ENCODE data around the gene TNRC18.
"Not testable (repeated sequence)": the region's sequence is repeated elsewhere in the genome, so short reads cannot be mapped to it uniquely, and the experiment has no call there.

Gene TNRC18

DNA sequence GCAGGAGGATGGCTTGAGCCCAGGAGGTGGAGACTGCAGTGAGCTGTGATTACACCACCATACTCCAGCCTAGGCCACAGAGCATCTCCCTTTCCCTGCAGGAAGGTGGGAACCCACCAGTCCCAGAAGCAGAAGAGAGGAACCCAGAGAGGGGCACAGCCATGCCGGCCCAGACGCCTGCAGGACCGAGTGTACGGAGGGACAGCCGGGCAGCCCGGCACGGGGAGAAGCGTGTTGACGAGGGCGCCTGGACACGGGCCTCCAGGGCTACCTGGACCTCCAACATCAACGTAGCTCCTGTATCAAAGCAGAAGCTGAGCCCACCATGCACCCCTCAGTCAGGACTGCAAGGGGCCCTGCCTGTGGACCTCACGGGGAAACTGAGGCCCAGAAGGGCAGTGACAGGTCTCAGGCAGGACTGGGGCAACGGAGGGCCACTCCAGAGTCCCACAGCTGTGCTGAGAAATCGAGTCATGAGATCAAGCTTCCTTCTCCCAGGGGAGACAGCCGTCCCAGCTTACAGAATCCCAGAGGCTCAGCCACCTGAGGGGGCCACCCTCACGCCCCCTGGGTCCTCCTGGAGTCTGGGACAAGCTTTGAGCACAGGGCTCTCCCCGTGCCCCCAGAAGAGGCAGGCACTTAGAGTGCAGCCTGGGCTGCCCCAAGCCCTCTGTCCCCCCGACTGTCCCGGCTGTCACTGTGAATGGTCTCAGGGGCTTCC lies 43.1 kb downstream of the TNRC18 start:
- H3K9ac ChIP-seq (ENCODE audit: low read length): no peak overlapping the region
- H3K4me1 ChIP-seq (ENCODE audit: control insufficient read depth, insufficient read depth, low read length): peaks cover 17% of the 10 kb centered on the region
- H3K4me3 ChIP-seq (ENCODE audit: low read length): no peak overlapping the region
- H3K27me3 ChIP-seq (replicated peaks; ENCODE audit: control insufficient read depth, insufficient read depth, low read length): no peaks in the 10 kb centered on the region
- H3K9me3 ChIP-seq (ENCODE audit: control insufficient read depth, low read length): no peaks in the 10 kb centered on the region
- DNase-seq (ENCODE audit: low read depth): no peak
- peaks cover 18% of the 10 kb centered on the region for H3K36me3 ChIP-seq (ENCODE audit: control insufficient read depth, insufficient read depth, low read length, severe bottlenecking)

DNA sequence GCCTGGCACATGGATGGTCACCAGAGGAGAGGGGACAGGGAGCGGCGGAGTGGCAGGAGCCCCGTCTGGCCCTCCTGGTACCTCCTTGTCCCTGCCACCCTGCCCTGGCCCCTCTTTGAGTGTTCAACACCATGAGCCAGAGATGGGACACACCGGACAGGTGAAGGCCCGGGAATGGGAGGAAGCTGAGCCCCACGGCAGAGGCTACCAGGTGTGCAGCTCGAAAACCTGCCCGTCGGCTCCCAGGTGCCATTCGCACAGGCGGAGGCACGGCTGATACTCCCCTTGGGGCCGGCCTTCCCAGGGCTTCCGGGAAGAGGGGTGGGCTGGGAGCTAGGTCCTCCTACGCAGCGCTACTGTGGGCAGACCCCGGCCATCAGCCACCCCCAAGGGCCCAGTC lies 44.1 kb downstream of the TNRC18 start:
- Histone ChIP-seq H3K9me3 (ENCODE audit: control insufficient read depth, low read length) (no peaks in the 10 kb centered on the region), H3K4me1 (ENCODE audit: control insufficient read depth, insufficient read depth, low read length) (peaks cover 17% of the 10 kb centered on the region), H3K9ac (ENCODE audit: low read length) (no peak overlapping the region), H3K27me3 (replicated peaks; ENCODE audit: control insufficient read depth, insufficient read depth, low read length) (no peaks in the 10 kb centered on the region), H3K4me3 (ENCODE audit: low read length) (no peak overlapping the region), H3K36me3 (ENCODE audit: control insufficient read depth, insufficient read depth, low read length, severe bottlenecking) (peaks cover 22% of the 10 kb centered on the region)
- no peak for DNase-seq (ENCODE audit: low read depth)

- no peaks in the 10 kb centered on the region for H3K27me3 ChIP-seq (replicated peaks; ENCODE audit: control insufficient read depth, insufficient read depth, low read length)
- DNase-seq (ENCODE audit: low read depth): no peak
- peaks cover 5% of the 10 kb centered on the region for H3K4me1 ChIP-seq (ENCODE audit: control insufficient read depth, insufficient read depth, low read length)
- H3K9me3 ChIP-seq (ENCODE audit: control insufficient read depth, low read length): no peaks in the 10 kb centered on the region
- peaks cover 34% of the 10 kb centered on the region for H3K36me3 ChIP-seq (ENCODE audit: control insufficient read depth, insufficient read depth, low read length, severe bottlenecking)
- no peak overlapping the region for H3K4me3 ChIP-seq (ENCODE audit: low read length)
- H3K9ac ChIP-seq (ENCODE audit: low read length): no peak overlapping the region
Observed at GRCh38 chr7:5377816-5378215, 45.8 kb downstream of the TNRC18 start.

DNA sequence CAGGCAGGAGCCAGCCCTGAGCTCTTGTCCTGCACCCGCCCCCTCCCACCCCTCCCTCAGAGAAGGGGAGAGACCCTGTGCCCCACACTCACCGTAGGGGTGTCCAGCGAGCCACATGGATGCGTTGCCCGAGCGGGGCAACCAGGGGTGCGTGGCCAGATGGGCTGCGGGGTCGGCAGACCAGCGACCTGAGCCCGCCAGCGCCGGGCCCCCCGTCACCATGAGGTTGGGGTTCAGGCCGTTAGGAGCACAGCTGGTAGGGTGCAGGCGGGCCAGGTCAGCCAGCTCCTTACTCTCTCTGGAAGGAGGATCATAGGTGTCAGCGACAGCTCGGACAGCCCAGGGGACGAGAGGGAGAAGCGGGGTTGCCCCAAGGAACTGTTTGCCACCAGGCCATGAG lies 46.4 kb downstream of the TNRC18 start:
- Histone ChIP-seq H3K27me3 (replicated peaks; ENCODE audit: control insufficient read depth, insufficient read depth, low read length) (no peaks in the 10 kb centered on the region), H3K4me1 (ENCODE audit: control insufficient read depth, insufficient read depth, low read length) (peaks cover 4% of the 10 kb centered on the region), H3K9ac (ENCODE audit: low read length) (no peak overlapping the region), H3K36me3 (ENCODE audit: control insufficient read depth, insufficient read depth, low read length, severe bottlenecking) (peaks cover 38% of the 10 kb centered on the region), H3K9me3 (ENCODE audit: control insufficient read depth, low read length) (no peaks in the 10 kb centered on the region), H3K4me3 (ENCODE audit: low read length) (no peak overlapping the region)
- DNase-seq (ENCODE audit: low read depth): no peak

GRCh38 chr7:5375925-5376324 lies 47.7 kb downstream of the TNRC18 start:
- Histone ChIP-seq H3K9ac (ENCODE audit: low read length) (no peak overlapping the region), H3K9me3 (ENCODE audit: control insufficient read depth, low read length) (no peaks in the 10 kb centered on the region), H3K27me3 (replicated peaks; ENCODE audit: control insufficient read depth, insufficient read depth, low read length) (no peaks in the 10 kb centered on the region), H3K4me3 (ENCODE audit: low read length) (no peak overlapping the region), H3K4me1 (ENCODE audit: control insufficient read depth, insufficient read depth, low read length) (no peaks in the 10 kb centered on the region), H3K36me3 (ENCODE audit: control insufficient read depth, insufficient read depth, low read length, severe bottlenecking) (peaks cover 48% of the 10 kb centered on the region)
- no peak for DNase-seq (ENCODE audit: low read depth)

GRCh38 chr7:5374464-5374863 lies 49.2 kb downstream of the TNRC18 start:
- H3K9ac ChIP-seq (ENCODE audit: low read length): no peak overlapping the region
- H3K4me3 ChIP-seq (ENCODE audit: low read length): no peak overlapping the region
- H3K4me1 ChIP-seq (ENCODE audit: control insufficient read depth, insufficient read depth, low read length): no peaks in the 10 kb centered on the region
- no peak for DNase-seq (ENCODE audit: low read depth)
- peaks cover 59% of the 10 kb centered on the region for H3K36me3 ChIP-seq (ENCODE audit: control insufficient read depth, insufficient read depth, low read length, severe bottlenecking)
- no peaks in the 10 kb centered on the region for H3K9me3 ChIP-seq (ENCODE audit: control insufficient read depth, low read length)
- no peaks in the 10 kb centered on the region for H3K27me3 ChIP-seq (replicated peaks; ENCODE audit: control insufficient read depth, insufficient read depth, low read length)

DNA sequence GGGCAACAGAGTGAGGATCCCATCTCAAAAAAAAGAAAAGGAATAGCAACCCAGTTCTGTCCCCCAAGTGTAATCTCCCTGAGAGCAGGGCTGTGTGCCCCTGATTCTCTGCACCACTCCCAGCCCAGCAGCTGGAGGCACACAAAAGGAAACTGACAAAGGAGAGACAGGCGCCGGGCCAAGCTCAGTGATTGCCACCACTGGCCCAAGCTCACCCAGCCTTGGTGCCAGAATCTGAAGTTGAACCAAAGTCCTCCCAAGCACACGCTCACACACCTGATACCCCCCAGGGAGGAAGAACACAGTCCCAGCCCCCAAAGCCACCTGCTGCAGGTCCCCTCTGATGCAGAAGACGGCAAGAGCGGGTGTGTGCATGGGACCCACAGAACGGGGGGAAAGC lies 50.3 kb downstream of the TNRC18 start:
- H3K4me1 ChIP-seq (ENCODE audit: control insufficient read depth, insufficient read depth, low read length): no peaks in the 10 kb centered on the region
- no peak overlapping the region for H3K4me3 ChIP-seq (ENCODE audit: low read length)
- H3K36me3 ChIP-seq (ENCODE audit: control insufficient read depth, insufficient read depth, low read length, severe bottlenecking): peaks cover 59% of the 10 kb centered on the region
- DNase-seq (ENCODE audit: low read depth): no peak
- H3K9ac ChIP-seq (ENCODE audit: low read length): no peak overlapping the region
- no peaks in the 10 kb centered on the region for H3K27me3 ChIP-seq (replicated peaks; ENCODE audit: control insufficient read depth, insufficient read depth, low read length)
- no peaks in the 10 kb centered on the region for H3K9me3 ChIP-seq (ENCODE audit: control insufficient read depth, low read length)

DNA sequence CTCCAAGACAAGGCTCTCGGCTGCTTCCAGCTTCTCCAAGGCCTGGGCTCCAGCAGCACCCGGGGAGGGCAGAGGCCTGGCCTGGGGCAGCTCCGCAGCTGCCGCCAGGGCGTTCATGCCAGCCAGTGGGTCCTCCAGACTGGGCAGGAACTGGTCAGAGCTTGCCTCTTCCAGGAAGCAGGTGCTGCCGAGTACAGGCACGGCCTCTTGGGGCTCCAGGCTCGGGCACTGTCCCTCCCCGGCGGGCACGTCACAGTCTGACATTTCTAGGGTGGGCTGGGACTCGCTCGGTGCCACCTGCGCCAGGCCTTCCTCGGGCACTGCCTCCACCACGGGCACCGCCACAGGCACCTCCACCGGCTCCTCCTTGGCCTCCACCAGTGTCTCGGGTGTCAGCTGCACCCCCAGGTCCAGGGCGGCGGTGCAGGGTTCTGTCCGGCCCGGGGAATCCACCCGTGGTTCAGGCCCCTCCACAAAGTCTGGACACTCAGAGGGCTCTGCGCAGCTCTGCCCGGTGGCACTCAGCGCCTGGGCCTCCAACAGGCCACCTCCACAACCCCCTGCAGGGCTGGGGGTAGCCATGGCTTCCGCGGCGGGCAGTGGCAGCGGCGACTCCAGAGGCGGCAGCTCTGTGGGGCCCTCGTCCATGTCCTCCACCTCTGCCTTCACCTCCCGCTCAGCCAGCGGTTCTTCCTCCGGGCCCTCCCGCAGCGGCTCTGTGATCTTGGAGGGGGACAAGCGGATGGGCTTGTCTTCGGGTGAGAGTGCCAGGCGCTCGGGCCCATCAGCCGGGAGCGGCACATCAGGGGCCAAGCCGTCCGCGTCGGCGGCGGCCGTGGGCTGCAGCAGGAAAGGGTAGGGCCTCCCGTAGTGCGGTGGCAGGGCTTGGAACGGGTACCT lies 52.9 kb downstream of the TNRC18 start:
- H3K36me3 ChIP-seq (ENCODE audit: control insufficient read depth, insufficient read depth, low read length, severe bottlenecking): peaks cover 47% of the 10 kb centered on the region
- no peaks in the 10 kb centered on the region for H3K9me3 ChIP-seq (ENCODE audit: control insufficient read depth, low read length)

DNA sequence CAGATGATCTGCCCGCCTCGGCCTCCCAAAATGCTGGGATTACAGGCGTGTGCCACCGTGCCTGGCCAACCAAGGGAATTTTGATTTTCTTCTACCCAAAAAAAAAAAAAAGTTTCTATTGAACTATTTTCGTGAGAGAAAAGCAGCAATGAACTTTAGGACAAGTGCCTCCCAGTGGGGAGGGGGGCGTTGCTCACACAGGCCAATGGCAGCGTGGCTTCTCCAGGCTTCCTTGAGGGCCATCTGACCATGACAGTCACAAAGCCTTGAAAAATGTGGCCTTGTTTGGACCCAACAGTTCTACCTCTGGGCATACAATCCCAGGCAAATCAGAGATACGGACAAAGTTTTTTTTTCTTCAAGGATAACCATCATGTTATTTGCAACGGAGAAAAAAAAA lies 56.0 kb downstream of the TNRC18 start:
- Histone ChIP-seq H3K36me3 (ENCODE audit: control insufficient read depth, insufficient read depth, low read length, severe bottlenecking) (peaks cover 29% of the 10 kb centered on the region), H3K4me1 (ENCODE audit: control insufficient read depth, insufficient read depth, low read length) (no peaks in the 10 kb centered on the region), H3K9ac (ENCODE audit: low read length) (no peak overlapping the region), H3K4me3 (ENCODE audit: low read length) (no peak overlapping the region), H3K27me3 (replicated peaks; ENCODE audit: control insufficient read depth, insufficient read depth, low read length) (no peaks in the 10 kb centered on the region), H3K9me3 (ENCODE audit: control insufficient read depth, low read length) (no peaks in the 10 kb centered on the region)
- DNase-seq (ENCODE audit: low read depth): no peak

More for the DNA sequence above, 52.9 kb downstream of the TNRC18 start:
- Histone ChIP-seq H3K9ac (ENCODE audit: low read length) (no peak overlapping the region), H3K4me3 (ENCODE audit: low read length) (no peak overlapping the region), H3K4me1 (ENCODE audit: control insufficient read depth, insufficient read depth, low read length) (no peaks in the 10 kb centered on the region), H3K27me3 (replicated peaks; ENCODE audit: control insufficient read depth, insufficient read depth, low read length) (no peaks in the 10 kb centered on the region)
- no peak for DNase-seq (ENCODE audit: low read depth)

- peaks cover 30% of the 10 kb centered on the region for H3K36me3 ChIP-seq (ENCODE audit: control insufficient read depth, insufficient read depth, low read length, severe bottlenecking)
- not testable (repeated sequence) for H3K9me3 ChIP-seq (ENCODE audit: control insufficient read depth, low read length); H3K4me3 ChIP-seq (ENCODE audit: low read length); H3K4me1 ChIP-seq (ENCODE audit: control insufficient read depth, insufficient read depth, low read length); H3K27me3 ChIP-seq (replicated peaks; ENCODE audit: control insufficient read depth, insufficient read depth, low read length); H3K9ac ChIP-seq (ENCODE audit: low read length)
- DNase-seq (ENCODE audit: low read depth): peak; percentile 80
Observed at GRCh38 chr7:5365976-5366625, 57.5 kb downstream of the TNRC18 start.

DNA sequence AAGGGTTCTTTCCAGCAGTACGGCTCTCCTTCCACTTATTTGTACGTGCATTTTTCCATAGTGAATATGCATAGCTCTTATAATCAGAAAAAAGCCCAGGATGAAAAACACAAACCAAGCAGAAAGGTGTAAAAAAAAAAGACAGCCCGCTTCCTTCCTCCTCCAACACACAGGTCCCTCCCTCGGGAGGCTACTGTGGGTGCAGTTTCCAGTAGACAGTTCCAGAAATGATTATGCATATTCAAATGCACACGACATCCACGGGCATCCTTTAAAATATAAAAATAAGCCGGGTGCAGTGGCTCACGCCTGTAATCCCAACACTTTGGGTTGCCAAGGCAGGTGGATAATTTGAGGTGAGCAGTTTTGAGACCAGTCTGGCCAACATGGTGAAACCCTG lies 59.9 kb downstream of the TNRC18 start:
- Histone ChIP-seq H3K4me3 (ENCODE audit: low read length) (no peak overlapping the region), H3K36me3 (ENCODE audit: control insufficient read depth, insufficient read depth, low read length, severe bottlenecking) (peaks cover 37% of the 10 kb centered on the region), H3K27me3 (replicated peaks; ENCODE audit: control insufficient read depth, insufficient read depth, low read length) (no peaks in the 10 kb centered on the region), H3K4me1 (ENCODE audit: control insufficient read depth, insufficient read depth, low read length) (peaks cover 8% of the 10 kb centered on the region), H3K9me3 (ENCODE audit: control insufficient read depth, low read length) (no peaks in the 10 kb centered on the region), H3K9ac (ENCODE audit: low read length) (no peak overlapping the region)
- DNase-seq (ENCODE audit: low read depth): no peak

Measured in adipocyte (in vitro differentiated cells).